Bone marrow (tissue), 2 donors: Measurements from ENCODE around the gene PTGIS.

Experiments used
- DNase-seq, 2 donors: peaks; one replicate each; lab custom pipeline; 2025; lab: John Stamatoyannopoulos, UW

PTGIS gene

GRCh38 chr20:49529470-49529869 lies 38.5 kb downstream of the PTGIS start:
- DNase-seq, result no peak

GRCh38 chr20:49526568-49526967 lies 41.4 kb downstream of the PTGIS start:
- no peak for DNase-seq

DNA sequence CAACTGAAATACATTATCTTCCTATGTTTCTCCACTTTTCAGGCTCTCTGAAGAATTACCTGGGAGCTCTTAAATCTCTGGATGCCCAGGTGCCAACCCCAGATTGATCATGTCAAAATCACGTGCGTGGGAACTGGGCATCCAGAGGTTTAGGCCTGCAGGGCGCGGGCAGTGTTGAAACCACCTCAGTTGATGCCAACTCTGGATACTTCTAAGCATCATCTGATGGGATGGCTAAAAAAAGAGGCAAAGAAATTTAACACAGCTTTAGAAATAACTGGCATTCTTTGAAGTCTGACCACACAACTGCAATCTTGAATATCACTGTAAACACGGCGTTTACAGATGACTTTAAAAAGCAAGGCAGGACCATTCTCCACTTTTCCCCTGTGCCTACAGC lies 41.9 kb downstream of the PTGIS start:
- no peak for DNase-seq

- DNase-seq, result no peak
Observed at GRCh38 chr20:49523767-49524360, 44.1 kb downstream of the PTGIS start.

DNA sequence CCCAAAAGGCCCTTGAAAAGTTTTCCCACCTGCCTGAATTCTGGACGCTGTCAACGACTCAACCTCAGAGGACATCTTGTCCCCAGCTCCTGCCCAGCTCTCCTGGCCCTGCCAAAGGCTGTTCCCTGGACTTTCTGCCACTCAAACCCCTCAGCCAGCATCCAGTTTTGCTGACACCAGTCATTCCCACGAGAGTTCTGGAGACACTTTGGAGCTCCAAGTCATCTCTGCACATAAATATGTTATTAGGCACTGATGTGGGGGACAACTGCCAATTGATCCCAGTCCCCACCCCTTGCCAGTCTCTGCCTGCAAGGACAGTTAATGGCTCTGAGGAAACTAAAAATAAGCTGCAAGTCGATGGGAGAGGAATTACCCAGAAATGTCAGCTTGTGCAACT lies 46.6 kb downstream of the PTGIS start:
- DNase-seq, result no peak

- DNase-seq, result no peak
Observed at GRCh38 chr20:49519777-49520359, 48.1 kb downstream of the PTGIS start.

- DNase-seq, result no peak
Observed at GRCh38 chr20:49519212-49519712, 48.7 kb downstream of the PTGIS start.

GRCh38 chr20:49518576-49518975 lies 49.4 kb downstream of the PTGIS start:
- DNase-seq, result no peak

- DNase-seq, result no peak
Observed at GRCh38 chr20:49517805-49518100, 50.2 kb downstream of the PTGIS start.

GRCh38 chr20:49516916-49517804 lies 50.8 kb downstream of the PTGIS start:
- no peak for DNase-seq

GRCh38 chr20:49515586-49515985 lies 52.4 kb downstream of the PTGIS start:
- no peak for DNase-seq

DNA sequence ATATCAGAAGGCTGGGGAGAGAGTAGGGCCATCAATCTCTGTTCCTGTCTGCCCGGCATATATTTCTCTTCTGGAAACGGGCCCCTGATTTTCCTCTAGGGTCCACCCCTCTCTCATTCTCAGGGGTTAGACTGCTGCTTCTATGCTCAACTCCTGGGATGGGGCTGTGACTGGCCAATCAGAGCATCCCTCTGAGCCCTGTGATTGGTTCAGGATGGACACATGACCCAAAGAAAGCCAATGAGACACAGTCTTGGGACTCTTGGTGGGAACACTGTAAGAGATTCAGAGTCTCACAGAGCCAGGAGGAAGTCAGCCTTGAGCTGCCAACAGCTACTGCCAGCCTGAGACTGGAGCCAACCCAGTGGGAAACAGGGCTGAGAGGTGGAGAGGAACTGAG lies 54.4 kb downstream of the PTGIS start:
- no peak for DNase-seq

- DNase-seq, result no peak
Observed at GRCh38 chr20:49513009-49513408, 54.9 kb downstream of the PTGIS start.

DNA sequence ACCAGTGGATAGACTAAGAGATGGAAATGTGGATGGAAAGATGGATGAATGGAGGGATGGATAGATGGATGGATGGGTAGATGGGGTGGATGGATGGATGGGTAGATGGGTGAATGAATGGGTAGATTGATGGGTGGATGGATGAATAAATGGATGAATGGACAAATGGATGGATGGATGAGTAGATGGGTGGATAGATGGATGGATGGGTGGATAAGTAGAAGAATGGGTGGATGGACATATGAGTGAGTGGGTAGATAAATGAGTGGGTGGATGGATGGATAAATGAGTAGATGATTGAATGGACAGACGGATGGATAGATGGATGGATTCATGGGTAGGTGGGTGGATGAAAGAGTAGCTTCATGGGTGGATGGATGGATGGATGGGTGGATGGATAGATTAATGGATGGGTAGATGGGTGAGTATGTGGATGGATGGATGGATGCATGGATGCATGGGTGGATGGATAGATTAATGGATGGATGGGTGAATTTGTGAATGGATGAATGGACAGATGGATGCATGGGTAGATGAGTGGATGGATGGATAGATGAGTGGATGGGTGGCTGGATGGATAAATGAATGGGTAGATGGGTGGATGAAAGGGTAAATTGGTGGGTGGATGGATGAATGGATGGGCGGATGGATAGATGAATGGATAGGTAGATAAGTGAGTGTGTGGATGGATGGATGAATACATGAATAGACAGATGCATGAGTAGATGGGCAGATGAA lies 56.0 kb downstream of the PTGIS start:
- no peak for DNase-seq

DNA sequence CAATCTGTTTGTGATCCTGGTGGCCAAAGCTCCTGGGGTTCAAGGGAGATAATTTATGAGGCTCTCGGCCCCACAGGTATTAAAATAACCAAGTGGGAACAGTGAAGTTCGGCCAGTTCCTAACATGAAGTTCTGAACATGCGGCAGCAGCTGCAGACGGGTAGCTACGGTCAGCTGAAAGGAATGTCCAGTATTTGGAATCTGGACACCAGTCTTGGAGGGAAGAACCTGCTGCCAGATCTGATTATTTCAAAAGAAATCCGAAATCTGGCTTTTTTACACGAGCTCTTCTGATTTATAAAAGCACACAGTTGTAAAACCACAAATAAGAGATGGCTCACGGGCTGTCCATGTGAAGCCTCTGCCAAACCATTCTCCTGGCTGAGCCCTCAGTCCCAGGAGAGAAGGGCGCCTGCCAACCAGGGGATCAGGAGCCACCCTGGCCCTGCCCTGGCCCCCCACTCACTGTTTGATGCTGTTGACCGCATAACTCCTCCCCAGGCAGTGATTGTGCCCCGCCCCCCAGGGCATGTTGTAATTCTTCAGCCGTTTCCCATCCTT lies 57.3 kb downstream of the PTGIS start:
- DNase-seq, result no peak

GRCh38 chr20:49508435-49509199 lies 59.3 kb downstream of the PTGIS start:
- peak in 1 of 2 donors; percentile 42 for DNase-seq

DNA sequence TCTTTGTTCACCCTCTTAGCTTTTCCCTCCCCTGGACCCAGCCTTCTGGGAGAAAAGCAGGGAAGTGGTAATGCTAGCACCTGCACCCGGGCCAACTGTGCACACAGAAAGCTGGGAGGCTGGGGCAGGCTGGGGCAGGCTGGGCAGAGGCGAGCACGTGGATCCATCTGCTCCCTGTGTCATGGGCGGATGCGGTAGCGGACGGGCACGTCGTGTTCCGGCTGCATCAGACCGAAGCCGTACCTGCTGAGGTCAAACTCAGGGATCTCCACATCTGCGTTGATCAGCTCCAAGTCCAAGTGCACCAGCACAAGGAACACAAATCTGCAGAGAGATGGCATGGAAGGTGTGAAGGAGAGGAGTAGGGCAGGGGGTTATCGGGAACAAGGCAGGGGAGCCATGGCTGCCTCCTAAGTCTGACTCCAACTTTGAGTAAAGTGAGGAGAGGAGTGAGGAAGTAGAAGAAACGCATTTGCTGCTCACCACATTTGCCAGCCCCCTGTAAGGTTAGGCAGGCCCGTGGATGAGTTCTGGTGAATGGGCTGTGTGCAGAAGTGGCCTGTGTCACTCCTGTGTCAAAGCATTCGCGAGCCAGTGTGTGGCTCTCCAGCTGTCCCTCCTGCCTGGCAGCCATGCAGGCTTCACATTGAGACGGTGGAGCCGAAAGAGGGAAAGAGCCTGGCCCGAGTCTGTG lies 60.0 kb downstream of the PTGIS start:
- no peak for DNase-seq

DNA sequence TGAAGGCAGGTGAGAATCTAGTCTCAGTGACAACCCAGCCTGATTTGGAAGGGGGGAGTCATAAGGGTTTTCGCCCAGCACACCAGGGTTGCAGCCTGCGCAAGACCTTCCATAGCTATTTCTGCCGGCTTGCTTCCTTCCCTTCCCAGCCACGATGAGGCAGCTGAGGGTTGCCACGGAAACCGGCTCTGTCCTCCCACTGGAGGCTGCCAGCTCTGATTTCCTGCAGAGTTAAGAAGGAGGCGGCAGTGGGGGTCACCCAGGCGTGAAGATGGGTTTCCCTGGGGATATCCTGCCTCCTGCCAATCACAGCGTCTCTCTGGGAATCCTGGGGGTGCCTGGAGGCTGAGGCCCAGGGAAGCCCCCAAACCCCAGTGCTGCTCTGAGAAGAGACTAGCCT lies 62.4 kb downstream of the PTGIS start:
- peak in 1 of 2 donors; percentile 0 for DNase-seq

DNA sequence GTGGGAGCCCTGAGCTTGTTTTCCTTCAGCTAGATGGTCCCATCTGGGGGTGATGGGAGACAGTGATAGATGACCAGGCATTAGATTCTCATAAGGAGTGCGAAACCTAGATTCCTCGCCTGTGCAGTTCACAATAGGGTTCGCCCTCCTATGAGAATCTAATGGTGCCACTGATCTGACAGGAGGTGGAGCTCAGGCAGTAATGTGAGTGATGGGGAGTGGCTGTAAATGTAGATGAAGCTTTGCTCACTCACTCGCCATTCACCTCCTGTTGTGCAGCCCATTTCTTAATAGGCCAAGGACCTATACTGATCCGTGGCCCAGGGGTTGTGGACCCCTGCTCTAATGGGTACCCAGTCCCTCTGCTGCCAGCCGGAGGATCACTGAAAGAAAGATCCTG lies 64.8 kb downstream of the PTGIS start:
- no peak for DNase-seq

- no peak for DNase-seq
Observed at GRCh38 chr20:49501917-49502316, 66.0 kb downstream of the PTGIS start.

GRCh38 chr20:49497398-49497669 lies 70.6 kb downstream of the PTGIS start:
- no peak for DNase-seq
